WI38 (cell line): ENCODE data around the gene MAP3K9.

Experiments
- H3K4me3 ChIP-seq: 2 replicates; pipeline ENCODE4 v1.5.1; 2011; ENCODE audit warnings: low read depth, mild to moderate bottlenecking, control low read depth, low read length
- TF ChIP-seq, protein P1 (sequence below): IDR thresholded peaks from 2 replicates; pipeline ENCODE4 v1.5.1; 2012; ENCODE audit warnings: low read depth, mild to moderate bottlenecking, control low read depth, low read length

The MAP3K9 gene

GRCh38 chr14:70845601-70846000 is 36.3 kb upstream of the MAP3K9 start:
- TF ChIP-seq, protein P1, sequence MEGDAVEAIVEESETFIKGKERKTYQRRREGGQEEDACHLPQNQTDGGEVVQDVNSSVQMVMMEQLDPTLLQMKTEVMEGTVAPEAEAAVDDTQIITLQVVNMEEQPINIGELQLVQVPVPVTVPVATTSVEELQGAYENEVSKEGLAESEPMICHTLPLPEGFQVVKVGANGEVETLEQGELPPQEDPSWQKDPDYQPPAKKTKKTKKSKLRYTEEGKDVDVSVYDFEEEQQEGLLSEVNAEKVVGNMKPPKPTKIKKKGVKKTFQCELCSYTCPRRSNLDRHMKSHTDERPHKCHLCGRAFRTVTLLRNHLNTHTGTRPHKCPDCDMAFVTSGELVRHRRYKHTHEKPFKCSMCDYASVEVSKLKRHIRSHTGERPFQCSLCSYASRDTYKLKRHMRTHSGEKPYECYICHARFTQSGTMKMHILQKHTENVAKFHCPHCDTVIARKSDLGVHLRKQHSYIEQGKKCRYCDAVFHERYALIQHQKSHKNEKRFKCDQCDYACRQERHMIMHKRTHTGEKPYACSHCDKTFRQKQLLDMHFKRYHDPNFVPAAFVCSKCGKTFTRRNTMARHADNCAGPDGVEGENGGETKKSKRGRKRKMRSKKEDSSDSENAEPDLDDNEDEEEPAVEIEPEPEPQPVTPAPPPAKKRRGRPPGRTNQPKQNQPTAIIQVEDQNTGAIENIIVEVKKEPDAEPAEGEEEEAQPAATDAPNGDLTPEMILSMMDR: no peak
- no peak overlapping the region for H3K4me3 ChIP-seq

DNA sequence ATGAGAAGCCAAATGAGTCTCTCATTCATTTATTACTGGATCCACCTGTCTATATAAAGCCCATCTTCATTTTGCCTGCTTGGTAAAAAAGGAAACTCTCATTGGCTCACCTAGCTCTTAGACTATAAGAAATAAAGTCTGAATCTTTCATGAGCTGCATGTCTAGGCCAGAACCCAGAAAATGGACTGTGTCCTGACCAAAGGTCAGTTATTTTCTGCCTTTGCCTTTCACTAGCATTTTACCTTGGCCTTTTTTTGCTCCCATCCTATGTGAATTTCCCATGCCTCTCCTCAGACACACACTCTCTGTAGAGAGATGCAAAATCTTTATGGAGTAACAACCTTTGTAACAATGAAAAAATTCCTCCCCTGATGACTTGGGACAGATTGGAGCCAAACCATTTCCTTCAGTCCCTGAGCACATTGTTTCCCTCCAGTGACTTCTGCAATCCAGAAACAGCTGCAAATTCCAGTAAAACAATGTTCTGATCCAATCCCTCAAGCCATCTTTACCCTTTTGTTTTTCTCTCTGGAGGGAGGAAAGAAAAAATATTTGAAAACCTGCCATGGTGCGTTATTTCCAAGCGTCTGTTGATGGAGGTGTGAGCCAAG is 33.6 kb upstream of the MAP3K9 start:
- TF ChIP-seq, protein P1: no peak
- H3K4me3 ChIP-seq: no peak overlapping the region

GRCh38 chr14:70838076-70838475 is 28.8 kb upstream of the MAP3K9 start:
- H3K4me3 ChIP-seq: no peak overlapping the region
- TF ChIP-seq, protein P1: no peak

DNA sequence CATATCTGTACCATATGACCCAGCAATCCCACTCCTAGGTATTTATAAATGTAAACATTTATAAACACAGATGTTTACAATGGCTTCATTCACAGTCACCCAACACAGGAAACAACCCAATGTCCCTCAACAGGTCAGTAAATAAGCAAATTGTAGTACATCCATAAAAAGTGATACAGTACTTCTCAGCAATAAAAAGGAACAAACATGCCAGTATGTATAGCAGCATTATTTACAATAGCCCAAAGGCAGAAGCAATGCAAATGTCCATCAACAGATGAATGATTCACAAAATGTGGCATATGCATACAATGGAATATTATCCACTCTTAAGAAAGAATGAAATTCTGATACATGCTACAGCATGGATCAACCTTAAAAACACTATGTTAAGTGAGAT is 27.6 kb upstream of the MAP3K9 start:
- H3K4me3 ChIP-seq: no peak overlapping the region
- TF ChIP-seq, protein P1: no peak

- TF ChIP-seq, protein P1: no peak
- H3K4me3 ChIP-seq: no peak overlapping the region
Observed at GRCh38 chr14:70833884-70834283, 24.6 kb upstream of the MAP3K9 start.

DNA sequence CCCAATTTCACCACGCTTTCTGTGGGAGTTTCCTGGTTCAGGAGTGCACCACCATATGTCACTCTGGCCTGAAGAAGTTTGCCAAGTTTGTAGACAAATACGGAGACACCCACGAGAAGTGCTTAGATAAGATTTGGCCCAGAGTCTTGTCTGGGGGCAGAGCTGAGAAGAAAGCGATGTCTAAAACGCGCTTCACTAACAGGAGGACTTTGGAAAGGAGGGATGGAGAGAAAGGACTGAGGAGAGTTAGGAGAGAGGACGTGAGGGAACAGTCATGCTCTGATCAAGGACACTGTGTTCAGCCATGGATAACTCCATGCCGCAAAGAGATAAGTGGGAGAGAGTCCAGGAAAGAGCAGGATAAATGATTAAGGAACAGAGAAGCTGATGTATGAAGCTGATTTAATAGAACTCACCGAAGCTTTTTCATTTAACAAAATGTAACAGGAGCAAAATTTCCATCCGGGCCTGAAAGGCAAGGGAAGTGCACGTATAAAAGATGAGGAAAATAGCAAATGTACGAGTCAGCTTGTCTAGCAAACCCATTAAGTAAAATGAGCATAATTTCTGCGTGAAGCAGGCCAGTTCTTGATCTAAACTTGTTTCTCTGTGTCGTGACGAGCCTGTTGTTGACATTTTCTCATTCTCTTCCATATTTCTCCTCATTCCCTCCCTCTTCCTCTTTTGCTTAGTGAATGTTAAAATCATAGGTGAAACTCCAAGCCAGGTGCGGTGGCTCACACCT is 23.4 kb upstream of the MAP3K9 start:
- no peak overlapping the region for H3K4me3 ChIP-seq
- TF ChIP-seq, protein P1: no peak

GRCh38 chr14:70830998-70831781 is 21.9 kb upstream of the MAP3K9 start:
- TF ChIP-seq, protein P1: no peak
- H3K4me3 ChIP-seq: no peak overlapping the region
